ENCODE results near the gene SLX9. TPM values are rescaled to one million over a fixed set of nuclear protein-coding genes. Genes with fewer than 3 reads are reported as not detected.

Gene SLX9
- total RNA-seq, 1 experiment from 2014 or later: 35.0 TPM

DNA sequence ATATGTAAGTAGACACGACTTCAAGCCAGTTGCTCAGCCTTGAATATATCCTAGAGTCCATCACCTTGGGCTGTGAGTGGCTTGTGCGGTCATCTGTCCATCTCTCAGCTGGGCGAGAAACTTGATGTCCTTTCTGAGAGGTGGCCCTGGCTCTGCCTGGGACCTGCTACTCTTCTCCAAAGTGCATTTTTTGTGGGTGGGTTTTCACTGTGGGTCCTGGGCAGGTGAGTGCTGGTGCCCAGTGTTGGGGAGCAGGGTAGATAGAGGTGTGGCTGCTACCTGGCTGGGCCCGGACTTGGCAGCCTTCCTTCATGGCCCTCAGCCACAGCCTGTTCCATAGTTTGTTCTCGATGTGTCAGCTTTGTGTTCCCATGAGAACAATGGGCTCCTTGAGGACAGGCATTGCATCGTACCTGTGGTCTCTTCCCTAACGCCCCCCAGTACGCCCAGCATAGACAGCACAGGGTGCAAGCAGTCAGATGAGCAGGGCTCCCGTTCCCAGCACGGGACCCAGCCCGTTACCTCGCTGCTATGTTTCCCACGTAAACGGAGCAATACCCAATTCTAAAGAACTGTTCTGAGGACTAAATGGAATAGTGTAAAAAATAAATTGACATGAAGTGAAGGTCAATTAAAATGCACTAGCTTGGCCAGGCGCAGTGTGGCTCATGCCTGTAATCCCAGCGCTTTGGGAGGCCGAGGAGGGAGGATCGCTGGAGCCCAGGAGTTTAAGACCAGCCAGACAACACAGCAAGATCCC lies 877 bp upstream of the SLX9 start:
- H3K36me3 ChIP-seq (replicated peaks; ENCODE audit: control insufficient read depth, insufficient read depth, low read length): peaks cover 9% of the 10 kb centered on the region
- H3K27me3 ChIP-seq (ENCODE audit: control insufficient read depth, insufficient read depth, low read length): peaks cover 3% of the 10 kb centered on the region
- no peak for DNase-seq
- peak overlapping the region; percentile 96 for H3K4me3 ChIP-seq (ENCODE audit: insufficient read depth, low read depth, low read length)

GRCh38 chr21:44940116-44940631 lies 345 bp downstream of the SLX9 start:
- Histone ChIP-seq H3K4me3 (ENCODE audit: insufficient read depth, low read depth, low read length) (peak overlapping the region; percentile 96), H3K36me3 (replicated peaks; ENCODE audit: control insufficient read depth, insufficient read depth, low read length) (peaks cover 19% of the 10 kb centered on the region), H3K27me3 (ENCODE audit: control insufficient read depth, insufficient read depth, low read length) (peaks cover 2% of the 10 kb centered on the region; the same call in 1 of the 2 replicates)
- DNase-seq: no peak

DNA sequence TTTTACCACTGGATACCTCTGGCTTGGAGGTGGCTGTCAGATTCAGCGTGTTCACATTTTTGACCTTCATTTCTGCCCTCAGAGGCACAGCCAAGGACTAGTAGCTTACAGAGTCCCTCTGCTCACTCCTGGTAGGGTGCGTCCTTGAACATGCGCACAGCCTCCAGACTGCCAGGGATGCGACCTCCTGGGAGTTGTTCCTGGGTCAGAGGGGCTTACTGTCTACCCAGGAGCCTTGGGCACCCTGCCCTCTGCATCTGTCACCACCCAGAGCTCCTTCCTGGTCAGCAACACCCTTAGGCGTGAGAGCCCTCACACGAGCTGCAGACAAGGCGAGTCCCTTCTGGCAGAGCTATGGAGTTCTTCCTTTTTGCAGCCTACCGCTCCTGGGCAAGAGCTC lies 1.7 kb downstream of the SLX9 start:
- Histone ChIP-seq H3K27me3 (ENCODE audit: control insufficient read depth, insufficient read depth, low read length) (no peaks in the 10 kb centered on the region), H3K4me3 (ENCODE audit: insufficient read depth, low read depth, low read length) (no peak overlapping the region), H3K36me3 (replicated peaks; ENCODE audit: control insufficient read depth, insufficient read depth, low read length) (peaks cover 20% of the 10 kb centered on the region)
- no peak for DNase-seq

DNA sequence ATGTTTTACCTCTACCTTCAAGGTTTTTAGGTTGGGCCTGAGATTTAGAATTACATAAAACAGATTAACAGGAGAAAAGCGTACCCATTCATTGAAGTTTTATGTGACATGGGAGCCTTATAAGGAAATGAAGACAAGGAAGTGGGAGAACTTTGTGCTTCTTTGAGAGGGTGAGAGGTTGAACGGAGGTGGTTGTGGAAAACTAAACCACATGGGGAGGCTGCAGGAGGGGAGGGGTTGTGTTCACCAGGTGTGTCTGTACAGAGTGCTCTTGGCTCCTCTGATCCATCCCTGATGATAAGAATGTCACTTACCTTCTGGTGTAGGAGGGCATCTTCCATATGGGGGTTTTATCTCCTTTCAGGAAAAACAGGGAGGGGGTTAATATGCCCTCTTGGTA lies 2.7 kb downstream of the SLX9 start:
- H3K27me3 ChIP-seq (ENCODE audit: control insufficient read depth, insufficient read depth, low read length): no peaks in the 10 kb centered on the region
- no peak for DNase-seq
- no peak overlapping the region for H3K4me3 ChIP-seq (ENCODE audit: insufficient read depth, low read depth, low read length)
- peaks cover 21% of the 10 kb centered on the region for H3K36me3 ChIP-seq (replicated peaks; ENCODE audit: control insufficient read depth, insufficient read depth, low read length)

- Histone ChIP-seq H3K4me3 (ENCODE audit: insufficient read depth, low read depth, low read length) (no peak overlapping the region), H3K36me3 (replicated peaks; ENCODE audit: control insufficient read depth, insufficient read depth, low read length) (peaks cover 21% of the 10 kb centered on the region), H3K27me3 (ENCODE audit: control insufficient read depth, insufficient read depth, low read length) (no peaks in the 10 kb centered on the region)
- no peak for DNase-seq
Measured at GRCh38 chr21:44943005-44943685, 3.3 kb downstream of the SLX9 start.

DNA sequence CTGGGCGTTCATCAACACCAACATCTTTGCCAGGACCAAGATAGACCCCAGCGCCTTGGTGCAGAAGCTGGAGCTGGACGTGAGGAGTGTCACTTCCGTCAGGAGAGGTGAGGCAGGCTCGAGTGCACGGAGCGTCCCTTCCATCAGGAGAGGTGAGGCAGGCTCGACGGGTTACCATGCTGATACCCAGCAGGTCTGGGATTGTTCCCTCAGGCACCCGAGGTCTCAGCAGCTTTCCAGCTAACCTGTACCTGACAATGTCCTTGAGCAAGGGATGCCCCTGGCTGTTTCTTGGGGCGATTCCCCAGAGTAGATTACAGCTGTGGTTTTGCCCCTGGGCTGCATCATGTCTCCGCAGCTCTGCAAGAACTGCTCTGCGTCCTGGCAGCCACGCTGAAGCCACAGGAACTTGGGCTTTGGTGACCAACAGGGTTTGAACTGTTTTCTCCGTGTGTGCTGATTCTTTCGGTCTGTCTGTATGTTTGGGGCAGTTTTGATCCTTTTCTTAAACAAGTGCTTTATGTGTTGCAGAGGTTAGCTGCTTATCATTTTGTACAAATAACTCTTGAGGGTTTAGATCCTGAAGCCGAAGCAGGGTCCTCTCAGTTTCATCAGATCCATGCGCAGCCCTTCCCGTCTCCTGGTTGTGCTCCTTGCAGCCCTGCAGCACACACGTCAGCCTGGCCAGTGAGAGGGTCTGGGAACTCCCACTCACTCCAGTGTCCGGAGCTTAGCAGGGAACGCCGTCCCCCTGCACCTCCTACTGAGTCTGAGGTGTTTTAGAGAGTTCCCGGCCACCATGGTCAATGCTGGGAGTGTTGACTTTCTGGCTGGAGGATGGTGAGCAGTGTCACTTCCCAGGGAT lies 4.1 kb downstream of the SLX9 start:
- DNase-seq: no peak
- H3K27me3 ChIP-seq (ENCODE audit: control insufficient read depth, insufficient read depth, low read length): no peaks in the 10 kb centered on the region
- no peak overlapping the region for H3K4me3 ChIP-seq (ENCODE audit: insufficient read depth, low read depth, low read length)
- H3K36me3 ChIP-seq (replicated peaks; ENCODE audit: control insufficient read depth, insufficient read depth, low read length): peaks cover 21% of the 10 kb centered on the region

GRCh38 chr21:44944596-44944995 lies 4.8 kb downstream of the SLX9 start:
- Histone ChIP-seq H3K27me3 (ENCODE audit: control insufficient read depth, insufficient read depth, low read length) (no peaks in the 10 kb centered on the region), H3K36me3 (replicated peaks; ENCODE audit: control insufficient read depth, insufficient read depth, low read length) (peaks cover 21% of the 10 kb centered on the region), H3K4me3 (ENCODE audit: insufficient read depth, low read depth, low read length) (no peak overlapping the region)

DNA sequence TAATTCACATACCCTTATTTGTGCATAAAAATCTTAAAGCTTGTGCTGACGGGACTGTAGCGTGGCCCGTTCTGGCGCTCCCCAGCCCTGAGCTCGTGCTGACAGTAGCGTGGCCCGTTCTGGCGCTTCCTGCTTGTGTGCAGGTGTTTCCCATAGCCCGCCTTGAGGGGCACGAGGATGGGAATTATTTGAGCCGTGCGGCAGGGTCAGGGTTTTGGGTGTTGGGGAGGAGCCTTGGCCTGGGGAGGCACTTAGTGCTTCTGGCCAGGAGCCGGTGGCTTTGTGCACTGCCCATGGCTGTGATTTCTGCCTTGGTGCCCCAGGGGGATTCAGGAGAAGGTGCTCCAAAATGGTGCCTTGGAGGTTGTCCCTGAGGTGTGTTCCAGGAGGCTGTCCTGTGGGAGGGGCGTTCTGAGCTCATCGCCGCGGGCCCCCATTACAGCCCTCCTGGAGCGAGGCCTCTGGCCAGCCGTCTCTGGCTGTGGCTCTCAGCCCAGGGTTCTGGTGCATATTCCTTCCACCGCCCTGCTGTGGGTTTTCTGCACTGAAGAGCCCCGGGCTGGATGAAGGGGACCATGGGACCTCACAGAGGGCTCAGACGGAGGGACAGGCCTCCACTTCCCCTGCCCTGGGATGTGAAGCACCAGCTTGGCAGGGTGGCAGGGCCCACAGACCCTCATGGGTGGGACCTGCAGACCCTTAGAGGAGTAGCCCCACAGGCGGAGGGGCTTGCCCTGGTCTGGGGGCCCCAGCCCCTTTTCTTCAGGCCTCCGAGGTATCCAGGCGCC lies 6.6 kb downstream of the SLX9 start:
- no peak for DNase-seq
- Histone ChIP-seq H3K27me3 (ENCODE audit: control insufficient read depth, insufficient read depth, low read length) (no peaks in the 10 kb centered on the region), H3K36me3 (replicated peaks; ENCODE audit: control insufficient read depth, insufficient read depth, low read length) (peaks cover 22% of the 10 kb centered on the region), H3K4me3 (ENCODE audit: insufficient read depth, low read depth, low read length) (no peak overlapping the region)

More at GRCh38 chr21:44944596-44944995, 4.8 kb downstream of the SLX9 start:
- DNase-seq: no peak

GRCh38 chr21:44947111-44947929 lies 7.5 kb downstream of the SLX9 start:
- DNase-seq: peak; percentile 54
- Histone ChIP-seq H3K4me3 (ENCODE audit: insufficient read depth, low read depth, low read length) (no peak overlapping the region), H3K36me3 (replicated peaks; ENCODE audit: control insufficient read depth, insufficient read depth, low read length) (peaks cover 24% of the 10 kb centered on the region), H3K27me3 (ENCODE audit: control insufficient read depth, insufficient read depth, low read length) (no peaks in the 10 kb centered on the region)

- no peak for DNase-seq
- peaks cover 23% of the 10 kb centered on the region for H3K36me3 ChIP-seq (replicated peaks; ENCODE audit: control insufficient read depth, insufficient read depth, low read length)
- H3K4me3 ChIP-seq (ENCODE audit: insufficient read depth, low read depth, low read length): no peak overlapping the region
- no peaks in the 10 kb centered on the region for H3K27me3 ChIP-seq (ENCODE audit: control insufficient read depth, insufficient read depth, low read length)
Measured at GRCh38 chr21:44947930-44948331, 8.1 kb downstream of the SLX9 start.

DNA sequence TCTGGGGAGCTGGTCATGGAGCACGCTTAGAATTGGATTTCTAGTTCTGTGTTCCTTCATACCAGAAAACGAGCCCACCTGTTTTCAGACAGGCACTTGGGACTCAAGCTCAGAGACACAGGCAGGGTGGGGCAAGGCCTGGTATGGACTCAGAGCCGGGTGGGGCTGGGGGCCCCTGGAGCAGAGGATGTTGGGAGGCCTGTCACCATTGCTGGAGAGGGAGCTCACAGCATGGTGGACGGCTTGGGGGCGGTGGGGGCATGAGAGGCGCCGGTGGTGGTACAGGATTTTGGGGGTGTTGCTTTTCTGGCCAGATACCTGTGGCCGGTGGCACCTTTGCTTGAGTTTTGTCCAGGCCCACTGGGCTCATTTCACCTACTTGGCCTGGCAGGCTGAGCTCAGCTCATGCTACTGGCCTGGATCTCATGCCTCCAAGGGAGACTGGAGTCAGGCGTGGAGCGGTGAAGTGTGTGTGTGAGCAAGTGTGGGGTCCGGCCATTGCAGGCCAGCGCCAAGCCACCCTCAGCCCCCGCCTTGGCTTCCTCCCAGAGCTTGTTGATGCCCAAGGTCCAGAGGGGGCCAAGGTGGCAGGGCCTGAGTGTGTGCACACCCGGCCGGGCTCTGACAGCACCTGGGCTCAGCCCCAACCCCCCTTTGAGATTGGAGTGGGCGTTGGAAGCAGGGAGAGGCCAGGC lies 8.7 kb downstream of the SLX9 start:
- no peaks in the 10 kb centered on the region for H3K27me3 ChIP-seq (ENCODE audit: control insufficient read depth, insufficient read depth, low read length)
- peaks cover 19% of the 10 kb centered on the region for H3K36me3 ChIP-seq (replicated peaks; ENCODE audit: control insufficient read depth, insufficient read depth, low read length)
- H3K4me3 ChIP-seq (ENCODE audit: insufficient read depth, low read depth, low read length): no peak overlapping the region
- no peak for DNase-seq

GRCh38 chr21:44949161-44949778 lies 9.4 kb downstream of the SLX9 start:
- peak; percentile 76 for DNase-seq
- Histone ChIP-seq H3K36me3 (replicated peaks; ENCODE audit: control insufficient read depth, insufficient read depth, low read length) (peaks cover 12% of the 10 kb centered on the region), H3K4me3 (ENCODE audit: insufficient read depth, low read depth, low read length) (no peak overlapping the region), H3K27me3 (ENCODE audit: control insufficient read depth, insufficient read depth, low read length) (no peaks in the 10 kb centered on the region)

Measured in H7 (cell line).